HG03342 (cell line): ENCODE results near the gene MCEE.
"Not testable (repeated sequence)": the region's sequence is repeated elsewhere in the genome, so short reads cannot be mapped to it uniquely, and the experiment has no call there.

ENCODE experiments used
- ATAC-seq: cut with Tn5 transposase; IDR thresholded peaks from one replicate; pipeline ENCODE4 v1.9.1; 2021; ENCODE audit warnings: mild to moderate bottlenecking, moderate library complexity; ENCODE audit not compliant: unreplicated experiment

MCEE gene

GRCh38 chr2:71083752-71084312 is 46.2 kb downstream of the MCEE start:
- not testable (repeated sequence) for ATAC-seq

- ATAC-seq, result not testable (repeated sequence)
Measured at GRCh38 chr2:71083297-71083696, 46.7 kb downstream of the MCEE start.

GRCh38 chr2:71082402-71083252 is 47.4 kb downstream of the MCEE start:
- no peak for ATAC-seq

- no peak for ATAC-seq
Measured at GRCh38 chr2:71078624-71079023, 51.4 kb downstream of the MCEE start.

GRCh38 chr2:71074893-71075395 is 55.1 kb downstream of the MCEE start:
- no peak for ATAC-seq

- no peak for ATAC-seq
Measured at GRCh38 chr2:71073475-71073874, 56.6 kb downstream of the MCEE start.

GRCh38 chr2:71072492-71072891 is 57.5 kb downstream of the MCEE start:
- ATAC-seq, result no peak

GRCh38 chr2:71071681-71072398 is 58.2 kb downstream of the MCEE start:
- ATAC-seq, result peak; percentile 37

GRCh38 chr2:71070294-71071093 is 59.5 kb downstream of the MCEE start:
- ATAC-seq, result no peak

GRCh38 chr2:71069376-71069775 is 60.7 kb downstream of the MCEE start:
- ATAC-seq, result no peak

- ATAC-seq, result peak; percentile 59
Measured at GRCh38 chr2:71068218-71069035, 61.6 kb downstream of the MCEE start, which contains the start of gene NAGK. Gene NAGK (plus strand): TSS chr2:71068648. CDS start chr2:71068684, 36 bp downstream.

- ATAC-seq, result no peak
Measured at GRCh38 chr2:71067567-71068217, 62.3 kb downstream of the MCEE start.

- no peak for ATAC-seq
Measured at GRCh38 chr2:71066856-71067255, 63.2 kb downstream of the MCEE start.

GRCh38 chr2:71064754-71065621 is 65.0 kb downstream of the MCEE start:
- no peak for ATAC-seq

GRCh38 chr2:71064110-71064611 is 65.9 kb downstream of the MCEE start:
- no peak for ATAC-seq

- ATAC-seq, result no peak
Measured at GRCh38 chr2:71063216-71063615, 66.8 kb downstream of the MCEE start.

GRCh38 chr2:71060871-71061270 is 69.2 kb downstream of the MCEE start:
- no peak for ATAC-seq

GRCh38 chr2:71060211-71060610 is 69.8 kb downstream of the MCEE start:
- ATAC-seq, result no peak
